DMS153 (cell line): ENCODE data around the gene AMOTL1.
A peak's percentile ranks its signal among the peaks of the same experiment; 100 is the strongest.

Source experiments
- DNase-seq: peaks from one replicate; lab custom pipeline; 2025; lab: John Stamatoyannopoulos, UW

AMOTL1 gene, protein sequence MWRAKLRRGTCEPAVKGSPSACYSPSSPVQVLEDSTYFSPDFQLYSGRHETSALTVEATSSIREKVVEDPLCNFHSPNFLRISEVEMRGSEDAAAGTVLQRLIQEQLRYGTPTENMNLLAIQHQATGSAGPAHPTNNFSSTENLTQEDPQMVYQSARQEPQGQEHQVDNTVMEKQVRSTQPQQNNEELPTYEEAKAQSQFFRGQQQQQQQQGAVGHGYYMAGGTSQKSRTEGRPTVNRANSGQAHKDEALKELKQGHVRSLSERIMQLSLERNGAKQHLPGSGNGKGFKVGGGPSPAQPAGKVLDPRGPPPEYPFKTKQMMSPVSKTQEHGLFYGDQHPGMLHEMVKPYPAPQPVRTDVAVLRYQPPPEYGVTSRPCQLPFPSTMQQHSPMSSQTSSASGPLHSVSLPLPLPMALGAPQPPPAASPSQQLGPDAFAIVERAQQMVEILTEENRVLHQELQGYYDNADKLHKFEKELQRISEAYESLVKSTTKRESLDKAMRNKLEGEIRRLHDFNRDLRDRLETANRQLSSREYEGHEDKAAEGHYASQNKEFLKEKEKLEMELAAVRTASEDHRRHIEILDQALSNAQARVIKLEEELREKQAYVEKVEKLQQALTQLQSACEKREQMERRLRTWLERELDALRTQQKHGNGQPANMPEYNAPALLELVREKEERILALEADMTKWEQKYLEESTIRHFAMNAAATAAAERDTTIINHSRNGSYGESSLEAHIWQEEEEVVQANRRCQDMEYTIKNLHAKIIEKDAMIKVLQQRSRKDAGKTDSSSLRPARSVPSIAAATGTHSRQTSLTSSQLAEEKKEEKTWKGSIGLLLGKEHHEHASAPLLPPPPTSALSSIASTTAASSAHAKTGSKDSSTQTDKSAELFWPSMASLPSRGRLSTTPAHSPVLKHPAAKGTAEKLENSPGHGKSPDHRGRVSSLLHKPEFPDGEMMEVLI

DNA sequence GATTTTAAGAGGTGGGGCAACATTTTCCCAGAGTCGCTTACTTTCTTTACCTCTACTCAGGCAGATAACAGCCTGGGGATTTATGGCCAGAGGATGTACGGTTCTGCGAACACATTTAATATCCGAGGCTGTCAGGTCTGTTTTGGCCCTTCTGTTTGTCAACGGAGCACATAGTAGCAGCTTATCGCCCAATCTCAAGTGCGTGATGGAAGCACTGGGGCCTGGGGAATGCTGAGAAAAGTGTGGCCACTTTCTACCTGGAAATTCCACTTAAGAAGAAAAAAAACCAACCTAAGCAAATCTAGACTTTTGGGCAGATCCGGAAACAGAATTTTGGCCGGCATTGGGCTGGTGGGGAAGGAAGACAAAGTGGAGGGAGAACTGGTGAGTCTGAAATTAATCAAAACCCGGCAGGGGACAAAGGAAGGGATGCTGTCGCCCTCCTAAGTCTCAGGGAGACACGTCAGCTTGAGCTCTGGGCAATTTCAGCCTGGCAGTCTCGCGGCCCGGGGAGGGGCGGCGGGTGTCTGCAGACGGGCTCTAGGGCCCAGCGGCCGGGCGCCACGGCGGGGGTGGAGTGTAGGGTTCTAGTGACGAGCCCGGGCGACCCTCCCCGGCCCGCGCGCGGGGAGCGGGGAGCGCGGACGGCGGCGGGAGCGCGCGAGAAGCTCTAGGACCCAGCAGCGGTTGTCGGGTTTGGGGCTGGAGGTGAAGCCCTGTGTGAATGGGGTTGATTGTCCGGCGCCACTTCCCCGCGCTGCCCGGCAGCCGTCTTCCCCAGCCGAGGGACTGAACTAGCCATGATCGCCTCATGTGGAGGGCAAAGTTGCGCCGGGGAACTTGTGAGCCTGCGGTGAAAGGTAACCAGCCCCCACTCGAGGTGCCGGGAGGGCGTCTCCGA, at the start of gene AMOTL1:
TSS of gene AMOTL1 (plus strand) at position 656 of the 901 bp plus-strand sequence. CDS start at position 812, 156 bp downstream.
- peak; percentile 81 for DNase-seq

DNA sequence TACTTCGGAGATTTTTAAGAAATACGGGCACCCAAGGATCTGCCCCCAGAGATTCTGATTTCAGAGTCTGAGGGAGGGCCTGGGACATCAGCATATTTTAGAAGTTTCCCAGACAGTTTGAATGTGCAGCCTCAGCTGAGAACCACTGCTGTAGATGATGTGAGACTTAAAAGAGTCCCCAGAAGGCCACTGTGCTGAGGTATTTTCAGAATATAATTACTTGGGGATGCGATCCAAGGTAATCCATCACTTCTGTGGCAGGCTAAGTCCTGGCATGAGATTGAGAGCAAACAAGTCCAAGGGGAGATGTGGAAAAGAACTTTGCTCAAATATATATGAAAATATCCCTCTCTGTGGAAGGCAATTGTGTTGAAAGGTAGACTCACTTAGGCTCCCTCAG, 48.3 kb upstream of the AMOTL1 start:
- DNase-seq: no peak

DNA sequence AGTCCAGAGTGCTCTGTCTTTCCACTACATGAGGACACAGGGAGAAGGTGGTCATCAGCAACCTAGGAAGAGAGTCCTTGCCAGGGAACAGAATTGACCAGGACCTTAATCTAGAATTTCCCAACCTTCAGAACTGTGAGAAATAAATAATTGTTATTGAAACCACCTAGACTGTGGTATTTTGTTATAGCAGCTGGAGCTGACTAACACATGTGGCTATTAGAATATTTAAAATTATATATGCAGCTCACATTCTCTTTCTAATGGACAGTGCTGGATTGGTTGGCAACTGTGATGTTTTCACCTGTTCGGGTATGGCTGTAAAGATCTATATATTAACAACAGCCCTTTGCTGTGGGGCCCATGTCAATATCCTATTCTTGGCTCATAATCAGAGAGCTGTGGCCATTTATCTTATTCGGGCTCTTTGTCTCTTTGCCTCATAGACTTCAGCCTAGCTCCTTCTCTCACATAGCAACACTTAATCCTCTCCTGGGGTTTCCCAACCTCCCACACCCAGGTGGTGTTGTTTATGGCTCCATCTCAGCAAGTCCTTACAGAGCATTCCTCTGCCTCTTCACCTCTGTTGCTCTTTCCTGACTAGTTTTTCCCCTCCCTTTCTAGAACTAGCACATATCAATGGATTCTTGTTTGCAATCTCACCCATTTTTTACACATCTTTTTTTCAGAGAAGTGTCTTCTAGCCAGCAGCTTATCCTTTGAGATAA, 46.4 kb upstream of the AMOTL1 start:
- DNase-seq: no peak

DNA sequence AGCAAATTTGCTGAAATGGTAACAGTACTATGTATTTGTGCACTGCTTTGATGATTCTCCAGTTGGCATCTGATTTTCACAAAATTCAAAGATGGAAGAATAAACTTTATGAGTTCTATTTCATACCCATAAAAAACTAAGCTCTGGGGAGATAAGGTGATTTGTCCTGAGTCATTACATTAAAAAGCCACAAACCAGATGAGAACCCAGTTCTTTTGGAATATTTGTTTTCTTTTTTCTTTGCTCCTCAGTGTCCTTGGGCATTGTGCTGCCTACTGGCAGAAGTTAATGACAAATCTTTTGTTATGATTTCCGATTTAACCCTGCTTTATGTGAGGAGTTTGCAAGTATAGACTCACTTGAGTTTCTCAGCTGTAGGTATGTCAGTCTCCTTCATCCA, 45.4 kb upstream of the AMOTL1 start:
- DNase-seq: no peak

DNA sequence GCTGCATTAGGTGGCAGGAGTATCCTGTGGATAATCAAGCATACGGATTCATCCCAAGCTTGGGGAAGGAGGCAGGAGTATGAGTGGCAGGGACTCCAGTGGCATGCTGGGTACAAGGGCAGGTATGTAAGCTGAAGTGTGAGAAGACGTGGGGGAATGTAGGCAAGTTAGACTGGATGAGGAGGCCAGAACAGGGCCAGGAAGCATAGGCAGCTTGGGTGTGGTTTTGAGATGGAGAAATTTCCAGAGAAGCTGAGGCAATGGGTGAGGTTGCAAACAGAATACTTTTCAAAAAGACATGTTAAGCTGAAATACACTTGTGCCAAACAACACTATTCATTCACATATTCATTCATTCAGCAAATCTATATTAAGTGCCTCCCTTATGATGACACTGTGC, 43.1 kb upstream of the AMOTL1 start:
- DNase-seq: no peak

DNA sequence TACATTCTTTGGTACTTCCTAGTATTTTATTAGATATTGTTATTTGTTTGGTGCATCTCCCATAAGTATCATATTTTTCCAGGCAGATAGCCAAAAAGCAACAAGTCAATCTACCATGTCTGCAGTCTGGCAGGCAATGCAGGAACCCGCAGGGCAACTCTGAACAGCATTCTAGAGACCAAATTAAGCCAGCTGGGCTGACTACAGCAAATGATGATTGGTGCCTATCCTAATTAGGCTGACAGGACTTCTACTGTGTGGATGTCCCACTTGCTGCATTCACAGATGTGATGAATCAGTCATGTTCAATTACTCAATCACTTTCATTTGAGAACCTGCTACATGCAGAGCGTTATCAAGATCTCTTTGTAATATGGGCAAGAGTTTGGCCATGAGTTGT, 40.3 kb upstream of the AMOTL1 start:
- DNase-seq: no peak

DNA sequence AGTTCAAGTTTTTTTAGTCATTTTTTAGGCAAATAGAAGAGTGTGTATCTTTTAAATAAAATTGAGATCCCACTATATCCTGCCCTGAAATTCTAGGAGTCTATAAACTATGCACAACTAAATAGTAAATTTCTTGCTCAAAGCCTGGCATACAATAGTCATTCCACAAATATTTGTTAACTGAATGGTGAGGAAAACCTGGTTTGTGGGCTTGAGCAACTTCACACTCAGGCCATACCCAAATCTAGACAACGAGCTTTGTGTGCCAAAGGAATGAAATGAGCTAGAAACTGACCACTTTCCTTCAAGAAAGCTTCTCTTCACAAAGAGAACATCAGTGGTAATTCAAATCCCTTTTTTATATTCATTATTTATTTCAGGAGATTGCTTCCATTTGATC, 39.6 kb upstream of the AMOTL1 start:
- no peak for DNase-seq

DNA sequence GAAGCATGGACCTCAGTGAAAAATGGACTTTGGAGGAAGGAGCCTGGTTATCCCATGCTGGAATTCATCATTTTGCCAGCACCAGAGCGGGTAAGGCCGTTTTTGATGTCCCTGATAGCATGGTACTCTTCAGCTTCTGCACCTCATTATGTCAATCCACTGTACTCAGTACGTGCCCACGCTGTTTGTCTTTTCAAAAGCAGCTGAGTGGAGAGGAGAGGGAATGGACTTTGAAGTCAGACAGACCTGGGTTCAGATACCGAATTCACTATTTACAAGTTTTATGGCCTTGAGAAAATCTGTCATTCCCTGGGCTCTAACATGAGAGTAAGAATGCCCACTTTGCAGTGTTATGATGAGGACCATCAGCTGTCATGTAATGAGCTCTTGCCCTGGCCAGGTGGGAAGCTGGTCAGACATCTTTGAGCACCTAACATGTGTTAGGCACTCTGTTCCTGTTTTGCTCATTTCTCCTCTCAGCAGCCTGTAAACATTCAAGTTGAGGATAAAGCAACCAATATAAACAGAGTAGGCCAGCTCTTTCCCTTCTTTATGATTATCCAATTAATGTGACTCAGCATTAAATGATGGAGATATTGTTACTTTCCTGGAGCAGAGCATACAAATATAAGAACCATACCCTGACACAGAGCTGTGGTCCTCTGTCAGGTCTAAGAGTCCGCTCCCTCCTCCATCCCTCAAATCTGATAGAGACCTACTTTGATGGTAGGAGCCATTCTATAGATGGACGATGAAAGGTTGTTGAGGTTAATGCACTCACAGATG, 39.0 kb upstream of the AMOTL1 start:
- no peak for DNase-seq

DNA sequence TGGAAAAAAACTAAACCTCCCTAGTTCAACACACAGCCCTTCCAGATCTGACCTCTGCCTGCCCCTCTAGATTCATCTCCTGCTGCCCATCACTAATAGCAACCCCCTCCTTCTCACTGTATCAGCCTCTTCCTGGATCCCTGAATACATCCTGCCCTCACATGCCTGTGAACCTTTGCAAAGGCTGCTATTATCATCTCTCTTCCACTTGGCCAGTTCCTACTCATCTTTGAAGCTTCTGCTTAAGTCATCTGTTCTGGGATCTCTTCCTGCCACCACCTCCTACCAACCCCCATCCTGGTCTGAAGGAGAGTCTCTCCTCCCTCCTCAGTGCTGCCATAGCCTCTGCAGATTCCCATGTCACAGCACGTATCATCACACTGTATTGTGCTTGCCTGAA, 38.0 kb upstream of the AMOTL1 start:
- no peak for DNase-seq

DNA sequence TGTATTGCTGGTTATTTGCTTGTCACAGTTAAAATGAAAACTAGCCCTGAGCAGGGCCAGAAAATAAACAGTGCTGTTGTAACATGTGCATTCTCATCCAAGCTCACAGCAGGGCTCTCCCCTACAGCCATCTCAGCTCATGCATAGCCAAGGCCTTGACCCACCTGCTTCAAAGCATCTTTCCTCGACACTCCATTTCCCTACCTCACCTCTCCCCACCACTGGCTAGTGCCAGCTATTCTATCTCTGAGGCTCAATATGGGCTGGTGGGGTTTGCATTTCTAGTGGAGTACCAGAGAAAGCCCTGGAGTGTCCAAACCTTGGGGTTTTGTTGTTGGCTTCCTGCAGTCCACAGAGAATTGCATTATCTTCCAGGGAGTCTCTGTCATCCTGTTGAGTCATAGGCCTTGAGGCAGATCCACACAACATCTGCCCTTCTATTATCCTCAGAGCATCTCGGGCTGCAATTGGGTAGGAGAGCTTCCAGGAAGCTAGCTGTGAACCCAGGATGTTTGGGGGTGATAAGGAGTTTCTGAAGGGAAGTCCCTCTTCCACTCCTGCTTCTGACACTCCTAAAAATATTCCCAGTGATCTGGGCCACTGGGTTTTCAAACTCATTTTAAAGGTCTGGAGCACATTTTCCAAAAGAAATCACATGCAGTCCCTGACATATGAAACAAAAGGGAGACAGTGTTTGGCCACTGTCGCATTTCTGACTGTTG, 36.1 kb upstream of the AMOTL1 start:
- DNase-seq: peak; percentile 30

DNA sequence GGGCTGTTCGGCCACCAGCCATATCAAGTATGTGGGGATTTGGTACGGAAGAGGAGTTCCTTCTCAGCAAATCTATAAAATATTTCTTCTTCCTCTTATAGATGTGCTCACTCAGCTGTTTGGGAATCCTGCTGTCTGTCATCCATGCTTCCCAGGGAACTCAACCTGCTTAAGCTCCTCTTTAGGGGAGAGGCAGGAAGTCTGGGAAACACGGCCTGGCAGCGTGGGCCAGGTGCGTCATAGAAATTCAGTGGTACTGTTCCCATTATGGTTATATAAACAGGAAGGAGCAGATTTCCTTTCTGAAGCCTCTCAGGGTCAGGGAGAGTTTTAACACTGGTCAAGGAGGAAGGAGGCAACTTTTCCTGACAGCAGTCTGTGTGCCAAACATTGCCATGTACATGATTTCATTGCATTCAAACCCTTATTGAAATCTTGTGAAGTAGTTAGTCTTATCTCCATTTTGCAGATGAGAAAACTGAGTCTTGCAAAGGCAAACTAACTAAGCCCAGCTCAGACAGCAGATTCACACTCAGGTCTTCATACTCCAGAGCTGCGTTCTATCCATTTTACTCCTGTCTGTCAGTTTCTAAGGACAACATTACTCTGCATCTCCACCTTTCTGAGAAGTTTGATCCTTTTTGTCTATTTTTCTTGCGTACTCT, 35.4 kb upstream of the AMOTL1 start:
- peak; percentile 72 for DNase-seq

DNA sequence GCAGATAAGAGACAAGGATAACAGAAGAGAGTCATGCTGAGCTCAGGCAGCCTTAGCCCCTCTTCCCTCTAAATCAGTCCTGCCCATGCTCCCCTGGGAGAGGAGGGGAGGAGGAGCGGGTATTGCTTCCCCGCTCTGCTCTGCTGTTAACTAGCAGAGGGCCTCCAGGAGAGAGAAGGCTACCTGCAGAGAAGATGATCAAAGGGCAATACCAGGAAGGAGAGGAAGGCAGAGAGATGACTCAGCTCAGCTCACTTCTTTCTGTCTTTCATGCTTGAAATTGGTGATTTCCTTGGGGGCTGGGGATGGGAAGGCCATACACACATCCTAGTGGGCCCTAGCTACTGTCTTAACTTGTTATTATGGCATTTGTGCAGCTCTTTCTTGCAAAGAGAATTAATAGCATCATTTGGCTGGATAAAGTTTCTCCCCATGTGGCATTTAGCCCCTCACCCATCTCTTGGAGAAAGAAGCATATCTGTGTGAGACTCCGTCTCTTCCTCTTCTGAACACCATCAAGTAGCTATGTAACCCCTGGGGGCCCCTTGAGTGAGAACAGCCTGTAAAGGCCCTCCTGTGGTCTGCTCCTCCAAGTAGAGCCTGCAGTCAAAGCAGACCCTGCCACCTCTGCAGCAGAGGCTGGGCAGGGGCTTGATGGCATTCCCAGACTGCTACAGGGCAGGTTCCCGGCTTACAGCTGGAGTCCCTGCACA, 33.4 kb upstream of the AMOTL1 start:
- DNase-seq: no peak

DNA sequence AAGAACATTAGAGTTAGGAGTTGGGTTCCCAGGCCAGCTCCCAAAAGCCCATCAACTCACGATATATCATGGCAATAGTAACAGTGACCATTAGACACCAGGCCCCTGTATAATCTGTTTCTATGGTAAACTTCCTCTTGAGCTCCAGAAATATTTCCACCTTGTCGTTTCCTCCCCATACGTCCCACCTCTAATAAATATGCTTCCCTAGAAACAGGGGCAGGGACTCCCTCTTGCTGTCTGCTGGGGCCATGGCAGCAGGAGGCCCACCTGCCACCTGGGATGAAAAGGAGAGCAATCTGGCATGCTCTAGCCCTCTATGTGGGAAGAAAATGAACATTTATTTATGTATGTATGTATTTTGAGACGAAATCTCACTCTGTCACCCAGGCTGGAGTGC, 32.2 kb upstream of the AMOTL1 start:
- no peak for DNase-seq

DNA sequence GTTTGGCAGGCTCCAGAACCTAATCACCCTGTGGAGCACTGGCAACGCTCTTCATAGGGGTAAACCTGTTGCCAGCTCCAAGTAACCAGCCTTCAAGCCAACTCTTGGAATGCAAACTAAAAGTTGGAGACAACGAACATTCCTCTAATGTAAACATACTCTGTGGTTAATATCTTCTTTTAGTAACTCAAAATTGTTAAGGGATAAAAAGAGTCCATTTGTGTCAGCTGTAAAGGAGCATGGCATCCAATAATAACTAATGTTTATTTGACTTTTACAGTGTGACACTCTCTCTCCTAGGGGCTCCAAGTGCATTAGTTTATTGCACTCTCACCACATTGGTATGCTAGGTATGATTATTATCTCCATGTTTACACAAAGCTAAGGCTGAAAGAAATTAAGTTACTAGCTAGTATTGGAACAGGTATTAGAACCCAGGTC, 31.0 kb upstream of the AMOTL1 start:
- no peak for DNase-seq

DNA sequence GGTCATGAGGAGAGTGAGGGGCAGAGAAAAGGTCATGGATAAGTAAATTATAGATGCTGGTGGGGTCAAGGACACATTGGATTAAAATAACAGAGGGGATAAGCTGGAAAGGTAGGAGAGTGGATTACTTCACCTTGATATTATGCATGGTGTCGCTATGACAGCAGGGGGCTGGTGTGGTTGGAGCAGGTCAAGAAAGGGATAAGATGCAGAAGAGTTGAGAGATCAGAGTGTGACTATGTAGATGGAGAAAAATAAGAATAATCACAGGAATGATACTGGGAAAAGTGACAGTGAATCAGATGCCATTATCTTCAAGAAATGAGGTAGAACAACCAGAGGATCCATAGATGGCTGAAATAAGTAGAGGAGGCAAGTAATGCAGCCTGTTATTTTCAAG, 29.4 kb upstream of the AMOTL1 start:
- DNase-seq: no peak

DNA sequence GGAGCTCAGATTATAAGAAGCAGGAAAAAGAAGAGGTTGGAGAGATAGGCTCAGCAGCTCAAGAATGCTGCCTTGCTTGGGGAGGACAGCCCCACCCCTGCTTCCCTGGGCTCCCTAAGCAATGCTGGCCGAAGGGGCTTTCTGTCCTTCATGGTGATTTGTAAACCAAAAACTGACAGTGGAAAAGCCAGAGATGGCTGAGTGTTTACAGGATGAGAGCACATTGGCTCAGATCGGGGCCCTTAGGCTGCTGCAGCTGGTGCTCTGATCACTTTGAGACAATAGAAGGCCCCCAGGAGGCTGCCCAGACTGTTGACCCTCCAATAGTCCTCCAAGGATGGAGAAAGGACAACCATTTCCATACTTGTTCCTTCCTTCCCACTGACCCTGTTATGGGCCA, 28.8 kb upstream of the AMOTL1 start:
- no peak for DNase-seq

DNA sequence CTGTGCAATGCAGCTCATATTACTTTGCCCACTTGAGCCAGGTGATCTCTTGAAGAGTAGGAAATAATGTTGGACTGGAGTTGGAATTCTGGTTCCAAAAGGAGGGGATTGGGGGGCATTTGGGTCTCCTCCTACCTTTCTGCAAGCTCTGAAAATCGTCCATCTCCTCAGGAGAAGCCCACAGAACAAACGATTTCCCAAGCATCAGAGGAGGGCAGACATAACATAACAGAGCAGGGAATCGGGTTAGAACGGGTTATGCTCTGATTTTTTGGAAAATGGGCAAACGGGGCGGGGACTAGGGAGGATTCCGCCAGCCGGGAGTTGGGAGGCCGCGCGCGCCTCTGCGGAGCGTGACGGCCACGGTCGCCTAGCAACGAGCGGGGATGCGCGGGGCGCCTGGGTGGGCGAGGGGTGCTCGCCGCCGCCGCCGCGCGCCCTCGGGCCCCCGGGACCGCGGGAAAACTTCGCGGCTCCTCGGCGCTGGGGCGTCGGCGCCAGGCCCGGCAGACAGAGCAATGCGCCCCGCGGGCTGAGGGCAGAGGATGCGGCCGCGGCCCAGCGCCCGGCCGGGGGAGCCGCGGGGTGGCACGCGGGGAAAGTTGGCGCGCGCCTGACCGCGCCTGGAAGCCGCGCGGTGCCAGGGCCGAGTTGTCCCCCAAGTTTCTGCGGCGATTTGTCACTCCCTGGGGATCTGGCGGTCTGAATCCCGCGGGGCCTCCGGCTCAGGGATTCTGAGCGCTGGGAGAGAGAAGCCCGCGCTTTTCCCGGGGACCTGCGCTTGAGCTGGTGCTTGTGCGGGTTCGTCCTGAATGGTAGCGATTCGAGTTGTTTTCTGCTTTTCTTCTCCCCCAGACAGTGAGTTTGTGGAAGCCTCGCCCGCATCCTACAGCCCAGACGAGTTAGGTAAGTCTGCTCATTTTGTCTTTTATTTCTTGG, 27.8 kb upstream of the AMOTL1 start:
- no peak for DNase-seq
